Astrocyte of the cerebellum (primary cell): ENCODE measurements around the gene ARID1B.

Experiments used
- DNase-seq: peaks from one replicate; pipeline ENCODE4 v3.0.0-alpha.2; 2011; ENCODE audit warnings: low read depth
- H3K4me3 ChIP-seq: 2 replicates; pipeline ENCODE4 v1.5.1; 2011; ENCODE audit warnings: mild to moderate bottlenecking, low read depth, low read length, moderate library complexity
- CTCF ChIP-seq: IDR thresholded peaks from 2 replicates; pipeline ENCODE4 v1.5.1; 2012; ENCODE audit warnings: low read length, low read depth, moderate library complexity, mild to moderate bottlenecking; ENCODE audit errors: missing control alignments
- in situ Hi-C: cut with HindIII; loops from 2 replicates; pipeline ENCODE4 v1.10.0; 2017; ENCODE audit warnings: low sequenced_read_pairs

ARID1B gene

GRCh38 chr6:156852858-156853216 lies 75.7 kb downstream of the ARID1B start:
- DNase-seq: no peak
- TF ChIP-seq CTCF: no peak
- in situ Hi-C loops: loop anchor here (5.0 kb wide), 1 partner anchor 46 kb away; no protein-coding TSS in a partner anchor
- H3K4me3 ChIP-seq: no peak overlapping the region

DNA sequence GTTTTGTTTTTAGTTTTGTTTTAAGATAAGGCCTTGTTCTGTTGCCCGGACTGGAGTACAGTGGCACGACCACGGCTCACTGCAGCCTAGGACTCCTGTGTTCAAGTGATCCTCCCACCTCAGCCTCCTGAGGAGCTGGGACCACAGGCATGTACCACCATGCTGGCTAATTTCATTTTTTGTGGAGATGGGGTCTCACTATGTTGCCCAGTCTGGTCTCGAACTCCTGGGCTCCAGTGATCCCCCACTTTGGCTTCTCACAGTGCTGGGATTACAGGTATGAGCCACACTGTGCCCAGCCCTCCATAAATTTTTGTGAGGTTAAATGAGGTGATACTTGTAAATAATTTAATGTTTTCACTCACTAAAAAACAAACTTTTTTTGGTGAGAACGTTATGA lies 76.6 kb downstream of the ARID1B start:
- in situ Hi-C loops: loop anchor here (5.0 kb wide), 1 partner anchor 46 kb away; no protein-coding TSS in a partner anchor
- TF ChIP-seq CTCF: no peak
- no peak overlapping the region for H3K4me3 ChIP-seq
- DNase-seq: no peak

DNA sequence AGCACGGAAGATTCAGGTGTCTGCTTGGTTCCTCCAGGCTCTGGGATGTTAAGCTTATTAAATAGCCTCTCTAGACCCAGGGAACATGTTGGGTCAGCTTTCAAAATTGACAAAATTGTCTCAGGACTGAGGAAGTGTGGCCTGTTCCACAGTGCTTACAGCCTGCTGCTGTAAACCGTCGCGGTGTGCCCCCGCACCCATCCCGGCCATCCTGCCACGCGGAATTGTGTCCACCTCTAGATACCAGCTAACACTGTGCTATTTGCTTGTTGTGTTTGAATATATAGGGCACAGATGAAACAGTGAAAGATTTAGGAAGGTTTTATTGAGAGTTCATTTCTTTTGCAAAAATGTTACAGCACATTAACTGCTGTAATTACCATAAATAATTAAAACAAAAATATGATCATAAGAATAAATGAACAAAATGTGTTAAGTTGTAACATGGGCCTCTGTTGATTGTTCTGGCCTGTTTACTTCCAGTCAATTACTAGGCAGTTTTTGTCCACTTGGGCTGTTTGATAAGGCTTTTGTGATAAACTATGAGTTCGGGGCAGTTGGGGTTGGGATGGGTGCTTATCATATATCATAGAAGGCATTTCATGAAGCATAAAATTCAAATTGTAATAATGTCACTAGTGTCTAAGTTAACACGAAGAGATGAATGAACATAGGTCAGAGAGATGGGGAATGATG lies 77.4 kb downstream of the ARID1B start:
- in situ Hi-C loops: loop anchor here (5.0 kb wide), 1 partner anchor 47 kb away; no protein-coding TSS in a partner anchor
- TF ChIP-seq CTCF: no peak
- DNase-seq: no peak
- H3K4me3 ChIP-seq: no peak overlapping the region

DNA sequence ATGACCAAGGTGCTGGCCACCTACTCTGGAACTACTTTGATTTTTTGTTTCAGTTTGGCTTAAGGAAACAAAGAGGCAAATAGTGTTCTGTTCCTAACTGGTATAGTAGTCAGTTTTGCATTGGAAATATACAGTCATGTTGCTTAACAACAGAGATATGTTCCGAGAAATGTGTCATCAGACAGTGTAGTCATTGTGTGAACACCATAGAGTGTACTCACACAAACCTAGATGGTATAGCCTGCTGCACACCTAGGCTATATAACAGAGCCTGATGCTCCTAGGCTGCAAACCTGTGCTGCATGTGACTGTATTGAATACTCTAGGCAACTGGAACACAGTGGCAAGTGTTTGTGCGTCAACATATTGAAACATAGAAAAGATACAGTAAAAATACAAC lies 80.4 kb downstream of the ARID1B start:
- no peak for TF ChIP-seq CTCF
- no peak for DNase-seq
- in situ Hi-C loops: no loop called here
- H3K4me3 ChIP-seq: no peak overlapping the region

DNA sequence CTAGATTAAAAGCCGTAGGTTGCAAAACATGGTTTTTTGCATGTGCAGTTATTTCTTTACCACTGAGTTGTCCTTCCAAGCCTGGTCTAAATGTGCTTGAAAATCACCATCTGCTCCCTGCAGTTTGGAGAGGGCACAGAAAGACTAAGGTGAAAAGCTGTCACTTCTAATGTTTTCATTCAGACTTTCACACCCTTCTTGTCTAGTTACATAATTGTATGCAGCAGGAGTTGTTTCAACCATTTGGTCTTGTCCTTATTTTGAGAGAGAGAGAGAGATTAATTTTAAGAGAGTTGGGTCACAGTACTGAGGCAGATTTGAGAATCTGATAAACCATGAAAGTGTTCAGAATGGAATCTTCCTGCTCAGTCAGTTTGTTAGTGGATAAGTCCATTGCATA lies 82.5 kb downstream of the ARID1B start:
- in situ Hi-C loops: no loop called here
- no peak for DNase-seq

DNA sequence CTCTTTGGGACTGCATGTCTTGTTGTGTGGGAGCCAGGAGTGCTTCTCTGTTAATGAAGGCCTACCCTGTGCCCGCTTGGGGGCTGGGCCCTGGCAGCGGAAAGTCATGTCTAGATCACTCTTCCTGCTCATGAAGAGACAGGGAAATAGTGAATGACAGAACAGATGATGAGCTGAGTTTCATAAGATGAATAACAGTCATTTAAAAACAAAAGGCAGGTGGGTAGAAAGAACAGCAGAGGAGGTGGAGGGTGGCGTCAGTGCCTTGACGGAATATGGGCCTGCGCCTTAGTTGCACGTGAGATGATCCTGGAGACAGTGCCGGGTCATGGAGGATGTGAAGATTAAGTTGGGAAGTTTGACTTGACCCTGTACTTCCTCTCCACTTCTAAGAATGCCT lies 85.5 kb downstream of the ARID1B start:
- in situ Hi-C loops: no loop called here
- TF ChIP-seq CTCF: no peak
- no peak overlapping the region for H3K4me3 ChIP-seq
- DNase-seq: no peak

More for the DNA sequence above, 82.5 kb downstream of the ARID1B start:
- TF ChIP-seq CTCF: no peak
- no peak overlapping the region for H3K4me3 ChIP-seq
